Neural cell (in vitro differentiated cells): ENCODE measurements around the gene CACNA1C.

ENCODE experiments used
- CTCF ChIP-seq: fragments of 450-650 bp; IDR thresholded peaks from 2 replicates; pipeline ENCODE4 v1.5.1; 2014; ENCODE audit warnings: antibody characterized with exemption, mild to moderate bottlenecking, moderate library complexity; ENCODE audit not compliant: poor library complexity, severe bottlenecking
- EP300 ChIP-seq: fragments of 450-650 bp; conservative IDR thresholded peaks from 2 replicates; pipeline ENCODE4 v1.6.1; 2014; ENCODE audit warnings: antibody characterized with exemption, mild to moderate bottlenecking, moderate library complexity; ENCODE audit not compliant: poor library complexity, severe bottlenecking
- MXI1 ChIP-seq: fragments of 450-650 bp; conservative IDR thresholded peaks from 2 replicates; pipeline ENCODE4 v1.6.1; 2014; ENCODE audit warnings: antibody characterized with exemption, mild to moderate bottlenecking; ENCODE audit not compliant: poor library complexity, severe bottlenecking
- RAD21 ChIP-seq: fragments of 450-650 bp; conservative IDR thresholded peaks from 2 replicates; pipeline ENCODE4 v1.6.1; 2014; ENCODE audit warnings: antibody characterized with exemption, mild to moderate bottlenecking, moderate library complexity
- REST ChIP-seq: IDR thresholded peaks from 2 replicates; pipeline ENCODE4 v1.6.1; 2012; ENCODE audit warnings: borderline replicate concordance
- SMC3 ChIP-seq: fragments of 450-650 bp; conservative IDR thresholded peaks from 2 replicates; pipeline ENCODE4 v1.6.1; 2014; ENCODE audit warnings: antibody characterized with exemption, mild to moderate bottlenecking, moderate library complexity; ENCODE audit not compliant: poor library complexity
- TAF1 ChIP-seq: IDR thresholded peaks from 2 replicates; pipeline ENCODE4 v1.6.1; 2012; ENCODE audit warnings: low read depth

GRCh38 chr12:2520722-2521246 lies 468.0 kb downstream of the CACNA1C start:
- TF ChIP-seq MXI1 (no peak), CTCF (no peak), REST (no peak), EP300 (no peak), RAD21 (no peak), SMC3 (no peak), TAF1 (no peak)
